ENCODE measurements around the gene MYL2. TPM values are rescaled to one million over a fixed set of nuclear protein-coding genes. Genes with fewer than 3 reads are reported as not detected.
A peak's percentile ranks its signal among the peaks of the same experiment; 100 is the strongest.
"Not testable (repeated sequence)": the region's sequence is repeated elsewhere in the genome, so short reads cannot be mapped to it uniquely, and the experiment has no call there.

Gene MYL2
- not detected for polyA plus RNA-seq (ENCODE audit: insufficient read length in 4 of 4)

GRCh38 chr12:110920324-110920910 is at the start of gene MYL2:
Gene MYL2 (minus strand): TSS chr12:110920579. CDS start chr12:110920529, 50 bp downstream.
- DNase-seq (ENCODE audit: low read depth in 4 of 4, low spot score in 3 of 4), result no peak

DNA sequence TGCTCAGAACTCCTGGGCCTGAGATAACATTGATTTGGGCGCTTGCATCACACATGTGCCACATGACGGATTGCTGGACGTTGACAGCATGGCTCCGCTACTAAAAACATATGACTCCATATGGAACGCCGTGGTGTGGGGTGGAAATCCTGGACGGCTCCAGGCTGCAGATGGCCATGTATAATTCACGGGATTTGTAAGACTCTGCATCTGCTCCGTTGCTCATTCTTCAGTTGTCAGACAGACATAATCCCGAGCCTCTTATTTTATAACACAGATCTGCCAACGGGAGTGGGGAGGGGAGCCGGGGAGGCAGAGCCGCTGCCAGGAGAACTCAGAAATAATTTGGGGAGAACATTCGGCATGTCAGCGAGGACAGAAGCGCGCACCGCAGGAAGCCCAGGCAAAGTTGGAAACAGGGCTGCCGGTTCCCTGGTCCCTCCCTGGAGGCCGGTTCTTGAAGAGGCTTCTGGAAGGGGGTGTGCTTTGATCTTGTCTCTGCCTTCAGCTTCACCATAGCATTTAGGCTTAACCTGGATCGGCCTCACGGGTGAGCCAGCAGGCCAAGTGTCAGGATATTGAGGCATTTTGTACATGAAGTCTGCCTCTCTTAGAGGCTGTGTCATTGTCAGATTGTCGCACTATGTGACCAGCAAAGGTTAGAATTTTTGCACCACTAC is 45.8 kb upstream of the MYL2 start:
- no peak for DNase-seq (ENCODE audit: low read depth in 4 of 4, low spot score in 3 of 4)

DNA sequence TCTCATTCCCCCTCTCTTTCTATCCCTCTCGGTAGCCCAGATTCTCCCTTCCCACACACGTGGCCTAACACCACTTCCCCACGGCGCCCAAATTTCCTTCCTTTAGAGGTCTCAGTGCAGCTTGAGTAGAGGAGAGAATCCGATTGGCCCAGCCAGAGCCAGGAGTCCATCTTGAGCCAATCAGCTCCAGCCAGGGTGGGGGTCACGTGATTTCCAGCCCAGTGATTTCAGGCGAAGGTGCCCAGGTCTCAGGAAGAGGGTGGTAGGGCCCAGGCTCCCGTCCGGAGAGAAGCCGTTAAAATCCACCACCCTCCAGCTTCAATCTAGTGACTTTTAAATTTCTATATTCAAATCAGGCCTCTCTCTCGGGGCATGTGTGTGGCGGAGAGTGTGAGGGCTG is 45.2 kb upstream of the MYL2 start:
- DNase-seq (ENCODE audit: low read depth in 4 of 4, low spot score in 3 of 4), result no peak

- no peak for DNase-seq (ENCODE audit: low read depth in 4 of 4, low spot score in 3 of 4)
Measured at GRCh38 chr12:110960795-110961194, 40.4 kb upstream of the MYL2 start.

DNA sequence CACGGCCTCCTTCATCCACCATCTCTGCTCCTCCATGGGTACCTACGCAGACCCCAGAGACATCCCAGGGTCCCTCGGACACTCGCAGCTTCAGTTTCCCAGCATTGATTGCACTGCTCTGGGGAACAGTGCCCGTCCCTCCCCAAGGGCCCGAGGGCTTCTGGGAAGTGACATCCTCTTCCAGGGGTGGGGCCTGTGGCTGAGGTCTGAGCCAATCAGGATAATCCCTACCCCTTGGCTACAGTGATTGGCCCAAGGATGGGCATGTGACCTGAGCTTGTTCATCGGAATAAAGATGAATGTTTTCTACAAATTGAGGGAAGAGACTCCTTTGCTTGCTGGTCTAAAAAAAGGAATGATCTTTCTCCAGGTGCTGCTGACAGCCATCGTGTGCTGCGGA is 37.3 kb upstream of the MYL2 start:
- no peak for DNase-seq (ENCODE audit: low read depth in 4 of 4, low spot score in 3 of 4)

DNA sequence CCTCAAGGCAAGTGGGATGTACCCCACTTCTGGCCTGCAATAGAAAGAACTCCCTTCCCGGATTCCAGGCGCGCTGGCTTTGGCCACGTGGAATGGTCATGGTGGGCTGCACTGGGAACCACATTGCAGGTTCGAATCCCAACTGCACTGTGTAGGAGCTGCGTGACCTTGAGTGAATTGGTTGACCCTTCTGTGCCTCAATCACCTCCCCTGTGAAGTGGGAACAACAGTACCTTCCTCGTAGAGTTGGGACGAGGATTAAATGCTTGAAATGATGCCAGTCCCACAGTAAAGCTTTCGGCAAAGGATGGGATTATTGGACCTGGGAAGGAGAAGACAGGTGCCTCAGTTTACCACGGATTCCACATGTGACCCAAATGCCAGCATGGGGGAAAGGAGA is 36.8 kb upstream of the MYL2 start:
- DNase-seq (ENCODE audit: low read depth in 4 of 4, low spot score in 3 of 4), result no peak

DNA sequence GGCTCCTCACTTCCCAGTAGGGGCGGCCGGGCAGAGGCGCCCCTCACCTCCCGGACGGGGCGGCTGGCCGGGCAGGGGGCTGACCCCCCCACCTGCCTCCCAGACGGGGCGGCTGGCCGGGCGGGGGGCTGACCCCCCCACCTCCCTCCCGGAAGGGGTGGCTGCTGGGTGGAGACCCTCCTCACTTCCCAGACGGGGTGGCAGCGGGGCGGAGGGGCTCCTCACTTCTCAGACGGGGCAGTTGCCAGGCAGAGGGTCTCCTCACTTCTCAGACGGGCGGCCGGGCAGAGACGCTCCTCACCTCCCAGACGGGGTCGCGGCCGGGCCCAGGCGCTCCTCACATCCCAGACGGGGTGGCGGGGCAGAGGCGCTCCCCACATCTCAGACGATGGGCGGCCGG is 30.5 kb upstream of the MYL2 start:
- DNase-seq (ENCODE audit: low read depth in 4 of 4, low spot score in 3 of 4), result not testable (repeated sequence)

- DNase-seq (ENCODE audit: low read depth in 4 of 4, low spot score in 3 of 4), result not testable (repeated sequence)
Measured at GRCh38 chr12:110950466-110950865, 30.1 kb upstream of the MYL2 start.

GRCh38 chr12:110948041-110948440 is 27.7 kb upstream of the MYL2 start:
- DNase-seq (ENCODE audit: low read depth in 4 of 4, low spot score in 3 of 4), result no peak

GRCh38 chr12:110943373-110943772 is 23.0 kb upstream of the MYL2 start:
- DNase-seq (ENCODE audit: low read depth in 4 of 4, low spot score in 3 of 4), result no peak

GRCh38 chr12:110941391-110941790 is 21.0 kb upstream of the MYL2 start:
- DNase-seq (ENCODE audit: low read depth in 4 of 4, low spot score in 3 of 4), result no peak

- DNase-seq (ENCODE audit: low read depth in 4 of 4, low spot score in 3 of 4), result no peak
Measured at GRCh38 chr12:110940933-110941332, 20.6 kb upstream of the MYL2 start.

GRCh38 chr12:110940296-110940695 is 19.9 kb upstream of the MYL2 start:
- no peak for DNase-seq (ENCODE audit: low read depth in 4 of 4, low spot score in 3 of 4)

- DNase-seq (ENCODE audit: low read depth in 4 of 4, low spot score in 3 of 4), result peak; percentile 17 to 51 (median 30)
Measured at GRCh38 chr12:110937104-110937641, 16.8 kb upstream of the MYL2 start.

DNA sequence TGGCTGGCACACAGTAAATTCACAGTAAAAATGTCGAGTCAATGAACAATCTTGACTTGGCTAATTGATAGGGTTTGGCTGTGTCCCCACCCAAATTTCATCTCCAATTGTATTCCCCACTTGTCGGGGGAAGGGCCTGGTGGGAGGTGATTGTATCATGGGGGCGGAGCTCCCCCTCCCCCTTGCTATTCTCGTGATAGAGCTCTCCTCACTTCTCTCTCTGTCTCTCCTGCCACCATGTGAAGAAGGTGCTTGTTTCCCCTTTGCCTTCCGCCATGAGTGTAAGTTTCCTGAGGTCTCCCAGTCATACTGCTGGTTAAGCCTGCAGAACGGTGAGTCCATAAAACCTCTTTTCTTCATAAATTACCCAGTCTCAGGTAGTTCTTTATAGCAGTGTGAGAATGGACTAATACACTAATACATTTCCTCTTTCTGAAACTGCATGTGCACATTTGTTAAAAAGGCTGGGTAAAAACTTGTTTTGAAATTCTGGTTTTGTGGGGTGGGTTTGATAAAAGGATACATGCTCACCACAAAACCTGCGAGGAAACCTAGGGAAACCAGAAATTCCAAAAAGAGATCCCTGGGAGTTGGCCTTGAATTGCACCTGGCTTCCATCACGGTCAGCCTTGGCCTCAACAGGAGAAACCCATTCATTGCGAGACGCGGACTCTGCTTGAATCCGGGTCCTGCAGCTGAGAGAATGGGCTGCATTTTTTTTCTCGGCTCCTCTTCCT is 16.2 kb upstream of the MYL2 start:
- no peak for DNase-seq (ENCODE audit: low read depth in 4 of 4, low spot score in 3 of 4)

GRCh38 chr12:110935588-110935987 is 15.2 kb upstream of the MYL2 start:
- DNase-seq (ENCODE audit: low read depth in 4 of 4, low spot score in 3 of 4), result no peak

- DNase-seq (ENCODE audit: low read depth in 4 of 4, low spot score in 3 of 4), result no peak
Measured at GRCh38 chr12:110934093-110934852, 13.9 kb upstream of the MYL2 start.

DNA sequence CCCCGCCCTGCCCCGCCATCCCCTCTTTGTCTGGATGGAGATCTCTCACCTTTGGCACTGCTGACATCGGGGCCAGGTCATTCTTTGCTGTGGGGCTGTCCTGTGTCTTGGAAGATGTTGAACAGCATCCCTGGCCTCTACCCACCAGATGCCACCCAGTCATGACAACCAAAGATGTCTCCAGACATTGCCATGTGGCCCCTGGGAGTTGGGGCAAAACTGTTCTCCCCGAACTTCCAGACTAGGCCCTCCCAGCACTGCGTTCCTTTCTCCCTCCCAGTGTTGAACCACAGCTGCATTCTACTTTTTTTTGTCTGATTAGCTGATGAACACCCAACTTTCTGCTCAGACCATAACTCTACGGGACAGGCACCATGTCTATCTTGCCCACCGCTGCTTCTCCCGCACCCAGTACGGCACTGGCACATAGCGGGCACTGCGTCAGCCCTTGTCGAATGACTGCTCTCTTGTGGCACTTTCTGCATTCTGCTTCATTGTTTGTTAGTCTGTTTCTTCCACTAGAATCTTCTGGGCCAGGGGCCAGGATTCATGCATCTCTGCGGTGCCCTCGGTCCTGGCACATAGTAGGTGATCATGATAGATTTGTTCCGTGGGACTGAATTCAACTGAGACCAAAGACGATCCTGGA is 13.1 kb upstream of the MYL2 start:
- DNase-seq (ENCODE audit: low read depth in 4 of 4, low spot score in 3 of 4), result no peak

GRCh38 chr12:110932046-110932445 is 11.7 kb upstream of the MYL2 start:
- no peak for DNase-seq (ENCODE audit: low read depth in 4 of 4, low spot score in 3 of 4)

- DNase-seq (ENCODE audit: low read depth in 4 of 4, low spot score in 3 of 4), result no peak
Measured at GRCh38 chr12:110931315-110931728, 10.9 kb upstream of the MYL2 start.

All from right renal pelvis (tissue), 4 donors.